HK-2 (cell line): ENCODE results near the gene EMP3.

Experiments used
- DNase-seq: peaks from one replicate; pipeline ENCODE4 v3.0.0-alpha.2; 2018; ENCODE audit not compliant: unreplicated experiment

The EMP3 gene

GRCh38 chr19:48379058-48379457, 53.7 kb downstream of the EMP3 start:
- no peak for DNase-seq
